ENCODE data around the gene SEMA6D.

DNA sequence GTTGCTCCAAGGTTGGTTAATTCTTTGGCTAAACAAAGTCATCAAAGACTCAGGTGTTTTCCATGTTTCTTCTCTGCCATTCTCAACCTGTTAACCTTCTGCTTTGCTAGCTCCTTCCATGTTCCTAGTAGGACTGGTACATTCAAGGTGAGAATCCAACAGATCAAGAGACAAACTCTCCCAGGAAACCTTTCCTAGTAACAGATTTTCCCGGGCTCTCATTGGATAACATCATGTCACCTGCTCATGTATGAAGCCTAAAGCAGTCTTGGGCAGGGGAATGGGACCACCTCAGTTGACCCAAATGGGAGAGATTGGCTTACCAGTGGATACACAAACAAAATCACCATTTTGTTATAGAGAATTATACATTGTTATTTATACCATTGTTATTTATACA lies 14.9 kb downstream of the SEMA6D start:
- TF ChIP-seq, protein P1, sequence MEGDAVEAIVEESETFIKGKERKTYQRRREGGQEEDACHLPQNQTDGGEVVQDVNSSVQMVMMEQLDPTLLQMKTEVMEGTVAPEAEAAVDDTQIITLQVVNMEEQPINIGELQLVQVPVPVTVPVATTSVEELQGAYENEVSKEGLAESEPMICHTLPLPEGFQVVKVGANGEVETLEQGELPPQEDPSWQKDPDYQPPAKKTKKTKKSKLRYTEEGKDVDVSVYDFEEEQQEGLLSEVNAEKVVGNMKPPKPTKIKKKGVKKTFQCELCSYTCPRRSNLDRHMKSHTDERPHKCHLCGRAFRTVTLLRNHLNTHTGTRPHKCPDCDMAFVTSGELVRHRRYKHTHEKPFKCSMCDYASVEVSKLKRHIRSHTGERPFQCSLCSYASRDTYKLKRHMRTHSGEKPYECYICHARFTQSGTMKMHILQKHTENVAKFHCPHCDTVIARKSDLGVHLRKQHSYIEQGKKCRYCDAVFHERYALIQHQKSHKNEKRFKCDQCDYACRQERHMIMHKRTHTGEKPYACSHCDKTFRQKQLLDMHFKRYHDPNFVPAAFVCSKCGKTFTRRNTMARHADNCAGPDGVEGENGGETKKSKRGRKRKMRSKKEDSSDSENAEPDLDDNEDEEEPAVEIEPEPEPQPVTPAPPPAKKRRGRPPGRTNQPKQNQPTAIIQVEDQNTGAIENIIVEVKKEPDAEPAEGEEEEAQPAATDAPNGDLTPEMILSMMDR (IDR thresholded peaks at IDR 0.05; ENCODE audit: borderline replicate concordance, extremely low read depth, low read length, poor library complexity, severe bottlenecking): no peak
- TF ChIP-seq EZH2 (IDR thresholded peaks at IDR 0.05; ENCODE audit: borderline replicate concordance, low read depth, low read length, severe bottlenecking): no peak

All from DND-41 (cell line).